Effector CD4-positive, alpha-beta T cell (primary cell): ENCODE measurements around the gene LIN28B.
"Not testable (repeated sequence)": the region's sequence is repeated elsewhere in the genome, so short reads cannot be mapped to it uniquely, and the experiment has no call there.

ENCODE experiments used
- DNase-seq: peaks from one replicate; pipeline ENCODE4 v3.0.0-alpha.2; 2020

Gene LIN28B

DNA sequence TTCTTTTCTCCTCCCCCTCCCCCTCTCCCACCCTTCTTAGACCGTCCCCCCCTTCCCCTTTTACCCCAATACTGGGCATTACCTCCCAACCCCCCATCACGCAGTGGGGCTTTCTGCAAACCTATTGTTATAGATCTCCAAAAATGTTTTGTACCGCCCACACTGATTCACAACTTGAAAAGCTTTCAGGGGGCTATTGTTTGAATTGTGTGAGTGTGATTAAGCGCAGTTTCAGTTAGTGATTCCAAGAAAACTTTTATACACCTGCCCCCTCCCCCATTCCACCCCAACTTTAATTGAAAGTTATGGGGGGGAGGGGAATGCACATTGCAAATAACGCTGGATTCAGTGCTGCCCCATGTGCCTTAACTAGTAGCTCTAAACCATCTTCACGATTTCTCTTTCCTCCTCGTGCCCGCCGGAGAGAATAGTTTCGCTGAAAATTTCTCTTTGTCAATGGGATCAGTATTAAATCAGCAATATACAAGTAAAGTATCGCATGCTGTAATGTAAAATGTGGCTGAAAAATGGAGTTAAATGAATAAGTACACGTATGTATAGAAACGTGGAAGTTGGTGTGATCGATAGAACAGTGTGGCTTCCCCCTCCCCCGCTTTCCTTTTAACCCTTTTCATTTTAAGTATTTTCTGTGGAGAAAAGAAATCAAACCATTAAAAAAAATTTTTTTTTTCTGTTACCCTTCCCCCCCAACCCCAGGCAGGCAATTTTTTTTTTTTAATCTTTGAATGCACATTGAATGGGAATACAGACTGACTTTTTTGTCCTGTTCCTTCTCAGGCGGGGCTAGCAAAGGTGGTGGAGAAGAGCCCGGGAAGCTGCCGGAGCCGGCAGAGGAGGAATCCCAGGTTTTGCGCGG, 632 bp downstream of the LIN28B start:
- DNase-seq = no peak

DNA sequence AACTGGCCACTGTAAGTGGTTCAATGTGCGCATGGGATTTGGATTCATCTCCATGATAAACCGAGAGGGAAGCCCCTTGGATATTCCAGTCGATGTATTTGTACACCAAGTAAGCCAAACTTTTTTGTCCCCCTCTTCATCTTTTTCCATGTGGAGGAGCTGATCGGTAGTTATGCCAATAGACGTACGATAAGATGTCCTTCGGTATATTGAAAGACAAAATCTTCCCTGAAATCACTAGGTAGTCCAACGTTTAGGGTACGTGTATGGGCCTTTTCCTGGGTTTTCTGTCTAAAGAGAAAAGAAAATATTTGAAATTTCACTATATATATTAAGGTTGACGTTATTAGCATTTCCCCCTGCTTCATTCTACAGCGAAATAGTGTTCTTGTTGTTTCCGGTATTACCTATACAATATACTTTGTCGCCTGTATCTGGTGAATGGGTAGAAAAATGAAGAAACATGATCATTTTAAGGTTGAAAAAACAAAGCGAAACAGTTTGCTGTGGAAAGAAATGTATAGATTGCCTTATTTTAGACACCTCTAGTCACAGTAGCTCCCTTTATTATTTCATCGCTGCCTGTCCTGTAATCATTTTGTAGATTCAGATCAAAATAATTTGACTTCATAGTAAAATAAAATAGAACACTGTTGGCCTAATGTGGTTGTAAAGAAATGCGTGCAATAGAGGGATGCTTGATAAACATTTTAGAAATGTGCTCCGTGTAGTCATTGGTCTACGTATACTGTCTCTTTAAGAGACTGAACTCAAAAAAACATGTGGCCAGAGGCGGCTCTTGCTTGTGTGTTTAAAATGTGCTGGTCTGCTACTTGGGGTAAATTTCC, 1.5 kb downstream of the LIN28B start:
- no peak for DNase-seq

DNA sequence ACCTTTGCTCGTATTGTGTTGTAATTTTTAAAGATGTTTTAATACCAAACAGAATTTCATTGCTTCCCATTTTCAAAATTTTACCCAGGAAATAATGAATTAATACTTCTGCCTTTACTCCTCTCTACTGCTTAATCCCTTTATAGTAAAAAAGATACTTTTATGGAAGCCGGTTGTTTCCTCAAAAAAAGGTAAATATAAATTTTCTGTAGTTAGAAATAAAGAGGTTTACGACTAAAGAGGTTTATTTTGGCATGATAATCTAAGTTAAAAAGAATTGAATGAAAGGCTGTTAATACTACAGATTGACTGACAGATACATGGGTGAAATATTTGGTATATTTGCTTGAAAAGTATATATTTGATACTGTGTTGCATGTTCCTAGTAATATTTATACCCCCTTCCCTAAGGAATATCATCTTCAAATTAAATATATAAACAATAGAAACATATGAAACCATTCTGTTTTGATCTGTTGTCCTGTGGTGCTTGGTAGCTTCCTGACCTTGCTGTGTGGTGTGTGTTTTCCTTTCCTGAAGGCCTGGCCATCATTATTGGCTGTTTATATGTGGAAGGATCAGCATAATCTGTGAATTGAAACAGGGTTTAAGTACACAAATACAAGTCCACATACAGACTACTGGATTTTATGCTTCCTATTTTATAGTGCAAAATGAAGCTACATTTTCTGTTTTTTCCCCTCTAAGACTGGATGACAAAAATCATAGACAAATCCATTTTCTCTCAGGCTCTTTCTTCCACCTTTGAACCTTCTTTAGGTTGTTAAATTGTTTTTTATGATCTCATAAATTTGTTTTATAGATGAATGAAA, 2.3 kb downstream of the LIN28B start:
- DNase-seq = no peak

DNA sequence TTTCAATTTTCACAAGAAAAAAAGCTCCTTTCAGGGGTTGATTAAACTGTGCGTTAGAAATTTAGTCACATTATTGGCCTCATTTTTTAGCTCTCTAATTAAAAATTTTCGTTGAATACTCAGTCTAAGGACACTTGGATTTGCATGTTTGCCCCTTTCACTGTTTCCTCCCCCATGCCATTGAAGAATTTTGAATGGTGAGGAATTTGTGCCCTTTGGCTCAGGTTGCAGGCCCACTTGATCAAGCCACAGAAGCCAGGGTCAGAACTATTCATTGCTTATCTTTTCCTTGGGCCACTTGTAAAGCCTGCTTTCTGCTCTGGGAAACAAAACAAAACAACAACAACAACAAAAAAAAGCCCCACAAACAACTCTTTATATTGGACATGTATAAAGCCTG, 12.2 kb downstream of the LIN28B start:
- no peak for DNase-seq

DNA sequence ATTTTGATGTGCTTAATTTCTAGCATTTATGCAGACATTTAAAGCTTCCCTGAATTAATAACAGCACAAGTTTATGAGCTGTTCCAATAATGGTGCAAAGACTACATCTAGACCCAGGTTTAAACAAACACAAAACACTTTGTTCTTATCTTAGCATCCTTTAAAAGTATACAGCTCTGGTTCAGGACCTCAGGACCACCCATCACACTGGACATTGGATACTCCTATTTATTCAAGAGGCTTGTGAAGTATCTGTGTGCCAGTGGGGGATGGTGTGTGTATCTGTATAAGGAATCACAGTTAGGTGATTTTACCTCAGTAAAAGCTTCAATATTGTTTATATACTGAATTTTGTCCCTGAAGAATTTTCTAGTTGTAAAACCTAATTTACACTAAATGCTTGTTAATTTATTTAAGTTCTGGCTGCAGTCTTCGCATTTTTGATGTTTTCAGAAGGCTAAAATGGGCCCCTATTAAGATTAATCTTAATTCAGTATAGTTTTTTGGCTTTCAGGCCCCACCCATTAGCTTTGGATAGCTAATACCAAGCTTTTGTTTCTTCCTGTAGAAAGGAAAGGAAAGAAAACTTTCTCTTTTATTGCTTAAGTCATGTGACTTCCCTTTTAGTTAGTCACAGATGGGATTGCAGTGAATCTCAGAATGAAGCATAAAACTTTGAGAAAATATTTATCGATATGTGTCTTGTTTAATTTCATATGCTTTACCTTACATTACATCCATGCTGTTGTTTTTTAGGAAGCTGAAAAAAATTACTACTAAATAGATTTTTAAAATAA, 13.1 kb downstream of the LIN28B start:
- DNase-seq = no peak

DNA sequence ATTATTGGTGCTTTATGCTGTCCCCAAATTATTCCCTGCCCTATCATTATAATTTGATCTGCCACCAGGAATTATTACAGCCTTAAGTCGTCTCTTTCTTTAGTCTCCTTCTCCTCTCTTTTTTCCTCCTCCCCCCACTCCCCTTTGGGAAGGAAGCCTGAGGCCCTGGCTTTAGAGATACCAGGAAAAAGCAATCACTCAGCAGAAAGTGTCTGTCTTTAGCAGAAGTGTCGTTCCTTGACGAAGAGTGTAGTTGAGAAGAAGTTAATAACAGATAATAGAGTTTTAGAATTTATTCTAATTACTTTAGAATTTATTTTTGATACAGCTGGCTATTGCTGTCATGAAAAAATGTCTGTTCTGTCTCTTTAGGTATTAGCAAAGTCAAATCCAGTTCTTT, 16.5 kb downstream of the LIN28B start:
- no peak for DNase-seq

DNA sequence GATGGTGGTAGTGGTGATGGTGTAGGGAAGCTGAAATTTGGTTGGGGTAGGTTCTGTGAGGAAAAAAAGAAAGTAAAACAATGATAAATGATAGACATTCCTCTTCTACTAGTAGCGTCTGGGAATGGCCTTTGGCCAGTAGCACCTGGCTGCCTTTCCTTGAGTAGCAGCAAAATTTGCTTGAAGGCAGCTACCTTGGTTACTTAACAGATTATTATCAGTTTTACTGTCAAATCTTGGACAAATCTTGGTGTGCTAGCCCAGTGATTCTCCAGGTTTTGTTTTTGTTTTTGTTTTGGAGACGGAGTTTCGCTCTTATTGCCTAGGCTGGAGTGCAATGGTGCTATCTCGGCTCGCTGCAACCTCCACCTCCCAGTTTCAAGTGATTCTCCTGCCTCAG, 26.4 kb downstream of the LIN28B start:
- DNase-seq = no peak

DNA sequence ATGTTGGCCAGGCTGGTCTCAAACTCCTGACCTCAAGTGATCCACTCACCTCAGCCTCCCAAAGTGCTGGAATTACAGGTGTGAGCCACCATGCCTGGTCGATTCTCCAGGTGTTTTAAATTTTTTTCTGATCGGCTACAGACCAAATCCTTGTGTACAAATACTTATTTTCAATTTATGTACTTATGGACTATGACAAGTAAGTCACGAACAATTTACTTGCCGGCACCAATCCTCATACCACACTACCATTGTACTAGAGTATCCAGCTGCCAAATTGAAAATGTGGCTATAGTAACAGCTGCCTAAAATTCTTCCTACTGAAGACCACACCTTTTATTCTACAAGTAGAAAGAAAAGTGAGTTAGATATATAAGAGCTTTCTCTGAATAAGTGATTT, 26.9 kb downstream of the LIN28B start:
- no peak for DNase-seq

DNA sequence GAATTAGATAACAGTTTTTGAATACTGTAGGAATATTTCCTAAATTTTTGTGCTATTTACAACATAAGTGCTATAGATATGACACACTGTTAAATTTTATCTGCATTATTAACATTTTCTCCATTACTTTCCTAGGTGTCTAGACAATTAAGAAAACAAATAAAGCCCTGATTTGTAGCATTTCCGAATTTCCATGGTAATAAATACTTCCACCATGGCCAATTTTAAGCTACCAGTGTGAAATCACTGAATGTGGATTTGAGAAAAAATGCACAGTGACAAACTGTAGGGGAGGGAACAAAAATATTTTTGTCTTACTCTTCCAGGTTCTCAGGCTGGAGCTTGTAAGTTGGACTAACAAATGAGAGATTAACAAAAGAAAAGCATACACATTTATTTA, 27.9 kb downstream of the LIN28B start:
- DNase-seq = no peak

DNA sequence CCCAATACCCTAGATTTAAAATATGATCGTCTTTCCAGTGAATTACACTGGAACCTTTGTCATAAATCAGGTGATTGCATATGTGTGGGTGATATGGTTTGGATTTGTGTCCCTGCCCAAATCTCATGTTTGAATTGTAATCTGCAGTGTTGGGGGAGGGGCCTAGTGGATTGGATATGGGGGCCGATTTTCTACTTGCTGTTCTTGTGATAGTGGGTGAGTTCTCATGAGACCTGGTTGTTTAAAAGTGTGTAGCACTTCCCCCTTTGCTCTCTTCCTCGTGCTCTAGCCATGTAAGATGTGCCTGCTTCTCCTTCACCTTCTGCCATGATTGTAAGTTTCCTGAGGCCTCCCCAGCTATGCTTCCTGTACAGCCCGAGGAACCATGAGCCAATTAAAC, 29.0 kb downstream of the LIN28B start:
- not testable (repeated sequence) for DNase-seq

DNA sequence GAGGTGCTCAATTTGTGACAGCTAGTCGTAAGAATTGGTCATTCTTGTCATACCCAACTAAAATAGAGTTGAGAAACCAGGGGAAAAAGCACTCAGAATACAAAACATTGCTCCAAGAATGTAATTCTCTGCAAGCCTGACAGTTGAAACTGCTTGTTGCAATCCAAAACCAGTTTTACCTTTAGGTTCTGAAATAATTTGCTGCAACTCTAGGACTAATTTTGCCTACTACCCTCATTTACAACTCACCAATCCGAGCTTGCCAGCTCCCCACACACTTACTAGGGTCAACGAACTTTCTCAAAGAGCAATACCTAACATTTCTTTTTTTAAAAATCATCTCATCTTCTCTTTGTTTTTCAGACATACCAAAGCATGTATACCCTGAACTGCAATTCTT, 29.7 kb downstream of the LIN28B start:
- DNase-seq = no peak

DNA sequence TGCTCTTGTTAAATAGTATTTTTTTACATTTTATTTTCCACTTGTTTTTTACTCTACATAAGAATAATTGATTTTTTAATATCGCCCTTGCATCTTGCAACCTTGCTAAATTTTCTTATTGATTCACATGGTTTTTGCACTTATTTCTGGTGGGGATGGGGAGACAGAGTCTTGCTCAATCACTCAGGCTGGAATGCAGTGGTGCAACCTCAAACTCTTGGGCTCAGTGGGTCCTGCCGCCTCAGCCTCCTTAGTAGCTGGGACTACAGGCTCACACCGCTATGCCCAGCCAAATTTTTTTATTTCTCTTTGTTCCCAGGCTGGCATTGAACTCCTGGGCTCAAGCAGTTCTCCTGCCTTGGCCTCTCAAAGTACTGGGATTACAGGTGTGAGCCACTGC, 30.3 kb downstream of the LIN28B start:
- DNase-seq = no peak

DNA sequence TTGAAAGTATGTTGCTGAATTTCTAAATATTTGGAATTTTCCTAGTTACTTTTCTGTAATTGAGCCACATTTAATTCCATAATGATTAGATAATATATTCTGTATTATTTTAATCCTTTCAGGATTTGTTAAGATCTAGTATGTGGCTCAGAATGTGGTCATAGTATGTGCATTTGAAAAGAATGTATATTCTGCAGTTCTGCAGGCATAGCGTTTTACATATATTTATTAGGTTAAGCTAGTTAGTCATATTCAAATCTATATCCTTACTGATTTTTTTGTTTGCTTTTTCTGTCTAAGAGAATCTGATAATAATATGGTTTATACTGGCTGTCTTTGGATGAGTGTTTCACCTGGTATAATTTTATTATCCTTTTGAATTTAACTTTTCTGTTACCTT, 33.2 kb downstream of the LIN28B start:
- no peak for DNase-seq

DNA sequence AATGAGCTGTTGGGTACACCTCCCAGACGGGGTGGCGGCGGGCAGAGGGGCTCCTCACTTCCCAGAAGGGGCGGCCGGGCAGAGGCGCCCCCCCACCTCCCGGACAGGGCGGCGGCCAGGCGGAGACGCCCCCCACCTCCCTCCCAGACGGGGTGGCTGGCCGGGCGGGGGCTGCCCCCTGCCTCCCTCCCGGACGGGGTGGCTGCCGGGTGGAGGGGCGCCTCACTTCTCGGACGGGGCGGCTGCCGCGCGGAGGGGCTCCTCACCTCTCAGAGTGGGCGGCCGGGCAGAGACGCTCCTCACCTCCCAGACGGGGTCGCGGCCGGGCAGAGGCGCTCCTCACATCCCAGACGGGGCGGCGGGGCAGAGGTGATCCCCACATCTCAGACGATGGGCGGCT, 34.2 kb downstream of the LIN28B start:
- not testable (repeated sequence) for DNase-seq

DNA sequence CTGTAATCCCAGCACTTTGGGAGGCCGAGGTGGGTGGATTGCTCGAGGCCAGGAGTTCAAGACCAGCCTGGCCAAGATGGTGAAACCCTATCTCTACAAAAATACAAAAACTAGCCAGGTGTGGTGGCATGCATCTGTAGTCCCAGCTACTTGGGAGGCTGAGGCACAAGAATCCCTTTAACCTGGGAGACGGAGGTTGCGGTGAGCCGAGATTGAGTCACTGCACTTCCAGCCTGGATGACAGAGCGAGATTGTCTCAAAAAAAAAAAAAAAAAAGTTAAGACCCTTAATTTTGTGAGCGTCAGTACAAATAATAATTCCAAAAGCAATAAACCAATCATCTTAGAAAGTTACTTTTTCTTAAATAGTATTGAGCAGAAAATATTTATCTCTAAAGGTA, 36.7 kb downstream of the LIN28B start:
- not testable (repeated sequence) for DNase-seq

DNA sequence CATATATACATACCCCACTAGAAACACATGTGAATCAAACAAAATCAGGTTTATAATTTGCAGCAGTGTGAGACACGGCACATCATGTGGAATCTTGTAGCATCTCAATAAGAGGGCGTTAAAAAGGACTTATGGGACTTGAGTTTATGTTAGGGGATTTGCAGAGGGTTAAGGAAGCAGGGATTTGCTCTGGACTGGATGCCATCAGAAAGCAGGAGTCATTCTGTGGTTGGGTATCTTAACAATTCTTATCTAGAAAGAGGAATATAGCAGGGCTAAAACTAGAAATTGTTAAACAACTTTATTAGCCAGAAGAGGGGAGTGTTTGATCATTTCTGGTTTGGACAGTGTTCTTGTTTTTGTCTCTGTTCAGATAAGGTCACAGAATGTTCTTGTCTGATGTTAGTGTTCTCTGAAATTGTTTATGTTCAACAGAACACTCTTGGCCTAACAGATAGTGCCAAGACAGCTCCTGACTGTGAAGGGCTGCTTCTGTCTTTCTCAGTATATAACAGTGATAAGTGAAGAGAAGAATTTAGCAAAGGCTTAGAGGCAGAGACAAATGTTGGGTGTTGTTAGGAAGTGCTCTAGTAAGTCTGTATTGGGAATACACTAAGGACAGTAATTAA, 39.2 kb downstream of the LIN28B start:
- DNase-seq = no peak

DNA sequence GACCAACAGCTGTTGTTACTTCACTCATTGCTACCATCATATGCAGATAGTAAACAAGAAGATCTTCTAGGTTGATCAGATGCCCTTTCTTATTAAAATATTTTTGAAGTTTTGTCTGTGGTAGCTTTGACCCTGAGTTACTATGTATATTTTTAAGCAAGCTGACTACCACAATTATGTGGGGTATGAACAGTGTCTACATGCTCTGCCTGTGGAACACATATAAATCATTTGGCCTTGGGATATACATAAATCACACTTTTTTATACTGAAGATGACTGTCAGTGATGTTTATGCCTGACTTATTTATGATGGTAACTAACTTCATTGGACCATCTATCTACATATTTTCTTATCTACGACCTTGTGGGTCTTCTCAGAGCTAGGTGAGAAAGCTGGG, 44.2 kb downstream of the LIN28B start:
- DNase-seq = no peak

DNA sequence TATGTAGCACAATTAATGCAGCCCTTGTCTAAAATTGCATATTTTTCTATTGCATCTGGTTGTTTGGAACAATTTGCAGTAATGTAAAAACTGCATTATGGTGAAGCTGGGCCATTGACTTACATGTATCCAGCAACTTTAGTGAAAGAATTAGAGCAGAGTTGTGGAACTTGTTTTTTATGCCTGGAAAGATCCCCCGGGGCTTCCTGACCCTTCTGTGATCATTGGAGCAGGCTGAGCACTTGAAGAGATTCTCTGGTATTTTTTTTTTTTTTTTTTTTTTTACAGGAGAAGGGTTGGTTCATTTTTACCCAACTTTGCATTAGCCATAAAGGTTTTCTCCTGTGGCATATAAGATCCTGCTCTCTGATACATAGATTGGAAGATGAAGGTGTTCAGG, 45.0 kb downstream of the LIN28B start:
- no peak for DNase-seq

DNA sequence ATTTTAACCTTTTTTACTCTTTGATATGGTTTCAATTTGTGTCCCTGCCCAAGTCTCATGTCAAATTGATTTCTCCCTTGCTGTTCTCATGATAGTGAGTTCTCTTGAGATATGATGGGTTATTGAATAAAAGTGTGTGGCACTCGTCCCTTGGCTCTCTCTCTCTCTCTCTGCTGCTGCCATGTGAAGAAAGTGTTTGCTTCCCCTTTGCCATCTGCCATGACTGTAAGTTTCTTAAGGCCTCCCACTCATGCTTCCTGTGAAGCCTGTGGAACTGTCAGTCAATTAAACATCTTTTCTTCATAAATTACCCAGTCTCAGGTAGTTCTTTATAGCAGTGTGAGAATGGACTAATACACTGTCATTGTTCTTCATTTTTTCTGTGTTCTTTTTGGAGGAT, 48.5 kb downstream of the LIN28B start:
- DNase-seq = no peak

DNA sequence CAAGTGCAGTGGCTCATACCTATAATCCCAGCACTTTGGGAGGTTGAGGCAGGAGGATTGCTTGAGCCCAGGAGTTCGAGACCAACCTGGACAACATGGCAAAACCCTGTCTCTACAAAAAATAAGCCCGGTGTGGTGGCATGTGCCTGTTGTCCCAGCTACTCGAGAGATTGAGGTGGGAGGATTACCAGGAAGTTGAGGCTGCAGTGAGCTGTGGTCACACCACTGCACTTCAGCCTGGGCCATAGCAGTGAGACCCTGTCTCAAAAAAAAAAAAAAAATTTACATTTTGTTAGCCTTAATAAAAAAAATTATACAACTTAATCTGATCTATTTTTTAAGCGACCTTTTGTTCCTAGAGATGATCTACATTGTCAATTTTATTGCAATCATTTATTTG, 56.6 kb downstream of the LIN28B start:
- not testable (repeated sequence) for DNase-seq

DNA sequence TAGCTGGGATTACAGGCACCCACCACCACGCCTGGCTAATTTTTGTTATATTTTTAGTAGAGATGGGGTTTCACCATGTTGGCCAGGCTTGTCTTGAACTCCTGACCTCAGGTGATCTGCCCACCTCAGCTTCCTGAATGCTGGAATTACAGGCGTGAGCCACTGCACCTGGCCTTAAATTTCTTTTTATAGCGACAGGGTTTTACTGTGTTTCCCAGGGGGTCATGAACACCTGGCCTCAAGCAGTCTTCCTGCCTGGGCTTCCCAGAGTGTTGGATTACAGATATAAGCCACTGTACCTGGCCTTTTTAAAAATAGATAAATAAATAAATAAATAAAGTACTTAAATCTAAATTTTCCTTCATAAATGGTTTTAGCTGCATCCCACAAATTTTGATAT, 57.5 kb downstream of the LIN28B start:
- DNase-seq = no peak

DNA sequence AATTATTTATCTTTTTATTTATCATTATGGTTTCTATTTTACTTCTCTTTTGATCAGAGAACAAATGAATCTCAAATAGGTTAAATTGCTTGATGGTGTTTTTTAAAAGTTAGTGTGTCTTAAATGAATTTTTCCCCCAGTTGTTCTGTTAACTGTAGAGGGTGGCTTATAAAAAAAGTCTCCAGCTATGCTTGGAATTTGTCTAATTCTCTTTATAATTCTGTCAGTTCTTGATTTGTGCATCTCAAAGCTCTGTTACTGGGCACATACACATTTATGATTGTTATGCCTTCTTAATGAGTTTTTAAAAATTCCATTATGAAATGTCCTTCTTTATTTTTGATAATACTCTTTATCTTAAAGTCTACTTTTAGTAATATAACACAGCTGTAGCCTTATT, 58.0 kb downstream of the LIN28B start:
- no peak for DNase-seq
